Measurements from ENCODE around the gene COL23A1. TPM values are rescaled to one million over a fixed set of nuclear protein-coding genes. Genes with fewer than 3 reads are reported as not detected.
"Not testable (repeated sequence)": the region's sequence is repeated elsewhere in the genome, so short reads cannot be mapped to it uniquely, and the experiment has no call there.

The COL23A1 gene
- total RNA-seq, 1 donor from 2014 or later: 0.32 TPM

- no peak for ATAC-seq
Measured at GRCh38 chr5:178373711-178374110, 216.5 kb downstream of the COL23A1 start.

GRCh38 chr5:178372142-178372571, 218.0 kb downstream of the COL23A1 start:
- ATAC-seq: no peak

GRCh38 chr5:178371362-178372111, 218.7 kb downstream of the COL23A1 start:
- ATAC-seq: no peak

GRCh38 chr5:178370102-178370501, 220.1 kb downstream of the COL23A1 start:
- ATAC-seq: no peak

- not testable (repeated sequence) for ATAC-seq
Measured at GRCh38 chr5:178369469-178369868, 220.7 kb downstream of the COL23A1 start.

DNA sequence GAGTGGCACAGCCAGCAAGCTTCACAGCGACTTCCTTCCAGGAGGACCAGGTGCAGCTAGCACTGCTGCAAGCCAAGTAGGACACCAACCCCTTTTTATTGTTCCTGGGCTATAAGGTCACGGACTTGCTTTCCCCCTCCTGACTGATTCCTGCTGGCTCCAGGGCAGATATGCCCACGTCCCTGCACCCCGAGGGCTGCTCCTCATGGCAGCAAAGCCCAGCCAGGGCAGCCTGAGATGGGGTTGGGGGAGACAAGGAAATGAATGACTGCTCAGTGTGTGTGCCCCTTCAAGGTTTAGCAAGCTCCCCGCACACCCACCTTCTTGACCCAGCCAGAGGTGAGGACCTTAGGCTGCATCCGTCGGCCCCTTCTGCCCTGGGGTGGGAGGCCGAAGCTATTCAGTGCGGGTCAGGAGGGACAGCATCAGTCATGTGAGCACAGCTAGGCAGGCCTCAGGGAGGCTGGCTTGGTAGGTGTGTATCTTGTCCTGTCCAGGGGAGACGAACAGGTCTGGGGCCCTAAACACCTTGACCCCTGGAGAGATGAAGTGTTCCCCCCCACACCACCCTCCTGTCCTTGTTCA, 221.4 kb downstream of the COL23A1 start:
- no peak for ATAC-seq

- no peak for ATAC-seq
Measured at GRCh38 chr5:178368274-178368673, 221.9 kb downstream of the COL23A1 start.

GRCh38 chr5:178367736-178368120, 222.5 kb downstream of the COL23A1 start:
- ATAC-seq: no peak

- ATAC-seq: no peak
Measured at GRCh38 chr5:178366998-178367735, 223.0 kb downstream of the COL23A1 start.

DNA sequence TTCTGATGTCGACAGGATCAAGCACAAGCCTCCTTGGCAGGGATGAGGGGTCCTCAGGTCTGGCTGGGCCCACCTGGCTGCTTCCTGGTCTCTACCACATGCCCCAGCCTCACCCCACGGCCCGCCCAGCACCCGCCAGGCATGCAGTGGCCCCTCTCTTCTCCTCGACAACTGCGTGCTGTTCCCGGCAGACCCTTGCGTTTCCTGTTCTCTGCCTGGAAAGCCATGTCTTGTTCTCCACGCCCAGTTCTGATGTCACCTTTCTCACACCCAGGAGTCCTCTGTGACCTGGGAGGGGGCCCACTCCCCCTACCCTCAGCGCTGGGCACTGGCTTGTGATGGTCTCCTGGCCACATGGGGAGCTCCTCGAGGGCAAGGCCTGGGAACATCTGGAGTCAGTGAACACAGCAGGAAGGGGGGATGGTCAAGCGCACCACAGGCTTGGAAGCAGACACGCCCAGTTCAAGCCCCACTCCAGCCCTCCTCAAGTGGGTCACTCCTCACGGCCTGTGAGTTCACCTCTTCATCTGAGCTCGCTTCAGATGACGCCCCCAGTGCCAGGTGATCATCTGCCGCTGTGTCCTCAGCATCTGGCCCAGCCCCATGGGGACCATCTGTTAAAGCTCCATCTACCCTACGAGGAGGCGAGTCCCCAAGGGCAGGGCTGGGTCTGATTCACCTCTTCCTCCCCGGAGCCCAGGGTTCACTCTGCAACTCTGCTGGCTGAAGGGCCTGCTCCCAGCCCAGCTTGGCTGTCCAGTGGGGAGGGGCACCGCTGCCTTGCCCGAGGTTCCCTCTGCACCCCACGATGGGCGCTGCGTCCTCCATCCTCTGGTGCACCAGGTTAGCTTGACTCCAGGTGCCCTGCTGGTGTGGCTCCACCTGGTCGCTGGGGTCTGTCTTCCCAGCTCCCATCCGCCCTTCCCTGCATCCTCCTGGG, 224.4 kb downstream of the COL23A1 start:
- no peak for ATAC-seq

- ATAC-seq: no peak
Measured at GRCh38 chr5:178364326-178364675, 225.9 kb downstream of the COL23A1 start.

GRCh38 chr5:178363501-178364325, 226.5 kb downstream of the COL23A1 start:
- ATAC-seq: peak; percentile 21

DNA sequence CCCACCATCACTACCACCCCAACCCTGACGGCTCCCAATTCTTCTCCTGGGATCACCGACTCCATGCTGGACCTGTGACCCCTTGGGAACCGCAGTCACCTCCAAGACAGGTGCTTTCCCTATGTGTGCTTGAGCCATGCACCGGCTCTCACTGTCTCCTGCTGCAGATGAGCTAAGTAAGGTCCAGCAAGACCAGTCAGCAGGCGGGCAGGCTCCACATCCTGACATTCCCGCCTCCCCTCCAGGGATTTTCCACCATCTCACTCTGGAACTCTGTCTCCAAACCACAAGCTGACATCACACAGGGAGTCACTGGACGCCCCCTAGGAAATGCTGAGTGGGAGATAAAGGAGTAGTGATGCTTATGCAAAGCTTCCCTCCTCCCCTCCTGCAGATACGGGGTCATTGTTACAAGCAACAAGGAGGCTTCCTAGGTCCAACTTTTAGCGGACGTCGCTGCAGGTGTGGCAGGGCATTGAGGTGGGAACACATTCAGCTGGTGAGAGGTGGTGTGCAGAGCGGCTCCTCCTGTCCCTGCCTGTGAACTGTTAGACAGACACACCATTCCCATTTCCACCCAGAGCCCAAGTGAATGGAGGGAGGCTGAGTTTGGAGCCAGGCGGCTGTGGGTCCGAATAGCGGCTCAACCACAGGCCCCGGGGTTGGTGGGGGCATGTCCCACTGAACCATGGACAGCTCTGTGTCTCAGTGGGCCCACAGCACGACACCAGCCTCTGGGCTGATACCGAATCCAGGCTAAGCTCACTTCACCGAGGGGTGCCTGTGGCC, 228.3 kb downstream of the COL23A1 start:
- no peak for ATAC-seq

- no peak for ATAC-seq
Measured at GRCh38 chr5:178360926-178361235, 229.3 kb downstream of the COL23A1 start.

DNA sequence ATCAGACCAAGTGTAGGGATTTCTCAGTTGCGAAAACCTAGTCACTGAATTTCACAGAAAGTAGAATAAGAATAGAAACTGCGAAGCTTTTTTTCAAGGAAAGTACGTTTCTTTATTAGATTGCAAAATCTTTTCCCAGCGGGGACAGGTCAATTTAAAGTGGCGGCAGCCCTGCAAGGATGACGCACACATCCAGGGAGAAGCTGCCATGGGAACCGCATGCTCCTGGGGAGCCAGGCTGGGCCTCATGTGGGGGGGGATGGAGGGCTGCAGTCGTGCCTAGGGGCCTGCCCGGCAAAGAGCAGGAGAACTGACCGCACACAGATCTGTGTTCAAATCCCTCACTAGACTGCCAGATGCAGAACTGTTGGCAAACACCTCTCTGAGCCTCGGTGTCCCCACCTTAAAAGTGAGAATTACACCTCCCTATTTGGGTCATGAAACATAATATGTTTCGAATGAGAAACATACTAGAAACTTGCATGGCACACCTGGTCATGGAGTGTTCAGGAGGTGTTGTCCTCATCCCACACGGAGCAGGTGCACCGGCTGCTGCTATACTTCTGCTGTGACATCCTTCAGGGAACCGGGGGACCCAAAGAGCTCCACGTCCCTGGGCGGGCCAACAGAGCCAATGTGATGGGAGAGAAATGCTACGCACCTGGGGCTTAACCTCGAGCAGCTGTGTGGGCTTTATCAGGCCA, 229.8 kb downstream of the COL23A1 start:
- ATAC-seq: no peak

DNA sequence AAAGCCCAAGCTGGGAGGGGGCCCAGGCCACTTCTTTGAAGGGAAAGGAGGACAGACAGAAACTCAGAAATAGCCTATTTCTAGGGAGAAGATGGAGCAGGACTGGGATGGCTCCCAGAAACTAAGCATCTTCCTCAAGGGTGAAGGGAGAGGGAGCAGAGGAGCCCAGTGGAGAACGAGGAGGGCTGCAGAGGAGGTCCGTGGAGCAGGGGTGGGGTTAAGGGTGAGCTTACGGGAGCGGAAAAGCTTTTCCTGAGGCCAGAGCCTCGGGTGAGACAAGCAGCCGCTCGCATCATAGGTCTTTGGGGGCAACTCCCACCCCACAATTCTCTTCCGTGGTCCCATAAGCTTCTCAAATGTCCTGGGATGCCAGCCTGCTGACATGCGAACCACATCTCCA, 230.5 kb downstream of the COL23A1 start:
- no peak for ATAC-seq

- ATAC-seq: no peak
Measured at GRCh38 chr5:178357678-178358077, 232.5 kb downstream of the COL23A1 start.

- ATAC-seq: peak; percentile 54
Measured at GRCh38 chr5:178357121-178357521, 233.1 kb downstream of the COL23A1 start.

- peak; percentile 27 for ATAC-seq
Measured at GRCh38 chr5:178356431-178356872, 233.7 kb downstream of the COL23A1 start.

DNA sequence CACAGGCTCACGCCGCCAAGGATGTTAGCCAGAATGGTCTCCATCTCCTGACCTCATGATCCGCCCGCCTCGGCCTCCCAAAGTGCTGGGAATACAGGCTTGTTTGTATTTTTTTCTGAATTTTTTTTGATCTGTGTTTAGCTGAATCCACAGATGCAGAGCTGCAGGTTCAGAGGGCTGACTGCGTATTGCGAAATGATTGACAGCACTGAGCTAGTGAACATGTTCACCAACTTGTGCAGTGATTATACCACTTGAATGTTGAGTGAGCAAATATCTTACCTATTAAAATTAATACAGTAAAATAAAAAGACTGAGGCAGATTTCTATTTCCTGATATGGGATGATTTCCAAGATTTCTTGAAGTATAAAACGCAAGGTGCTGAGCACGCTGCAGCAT, 234.5 kb downstream of the COL23A1 start:
- ATAC-seq: no peak
